GM21381 (cell line): Measurements from ENCODE around the gene ZC3H11A.
"Not testable (repeated sequence)": the region's sequence is repeated elsewhere in the genome, so short reads cannot be mapped to it uniquely, and the experiment has no call there.

Experiments
- ATAC-seq: cut with Tn5 transposase; IDR thresholded peaks from one replicate; pipeline ENCODE4 v1.9.1; 2021; ENCODE audit warnings: mild to moderate bottlenecking, moderate library complexity; ENCODE audit not compliant: unreplicated experiment

The ZC3H11A gene

GRCh38 chr1:203778789-203779188 lies 16.6 kb upstream of the ZC3H11A start:
- no peak for ATAC-seq

DNA sequence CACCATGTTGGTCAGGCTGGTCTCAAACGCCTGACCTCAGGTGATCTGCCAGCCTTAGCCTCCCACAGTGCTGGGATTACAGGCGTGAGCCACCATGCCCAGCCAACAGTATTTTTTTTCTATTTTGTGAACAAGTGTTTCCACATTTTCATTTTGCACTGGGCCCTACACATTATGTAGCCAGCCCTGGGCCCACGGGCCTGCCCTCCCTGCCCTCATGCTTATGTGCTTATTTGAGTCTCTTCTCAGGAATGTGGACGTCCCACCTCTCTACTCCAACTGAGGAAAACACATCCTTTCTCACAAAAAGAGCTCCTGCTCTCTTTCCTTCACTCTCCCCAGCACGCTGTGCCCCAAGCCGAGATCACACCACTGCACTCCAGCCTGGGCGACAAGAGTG lies 13.5 kb upstream of the ZC3H11A start:
- ATAC-seq = no peak

DNA sequence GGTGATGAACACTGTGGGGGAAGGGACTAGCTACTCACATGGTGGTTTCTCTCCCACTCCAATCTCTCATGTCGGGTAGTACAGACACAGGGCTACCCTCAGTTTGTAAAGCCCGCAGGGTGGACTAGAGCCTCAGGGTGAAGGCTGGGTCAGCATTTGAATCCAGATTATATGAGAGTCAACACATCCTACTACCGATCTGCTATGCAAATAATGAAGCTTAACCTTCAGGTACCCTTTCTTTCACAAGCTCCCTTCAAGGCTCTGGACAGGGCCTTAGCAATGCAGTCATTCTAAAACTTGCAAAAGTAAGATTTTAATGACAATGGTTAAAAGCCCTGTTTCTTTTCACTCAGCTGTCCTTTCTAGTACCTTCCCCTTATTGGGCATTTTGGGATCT lies 5.5 kb upstream of the ZC3H11A start:
- no peak for ATAC-seq

DNA sequence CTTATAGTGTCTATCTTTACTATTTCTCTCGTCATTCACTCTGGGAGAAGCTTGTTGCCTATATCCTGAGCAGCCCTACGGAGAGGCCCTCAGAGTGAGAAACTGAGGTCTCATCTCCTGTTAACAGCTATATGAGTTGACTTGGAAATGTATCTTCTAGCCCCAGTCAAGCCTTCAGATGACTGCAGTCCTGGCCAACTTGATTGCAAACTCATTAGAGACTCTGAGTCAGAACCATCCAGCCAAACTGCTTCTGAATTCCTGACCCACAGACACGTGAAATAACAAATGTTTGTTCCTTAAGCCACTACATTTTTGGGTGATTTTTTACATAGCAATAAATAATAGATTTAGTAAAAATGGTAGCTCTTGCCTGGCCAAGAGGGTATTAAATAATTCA lies 3.9 kb upstream of the ZC3H11A start:
- ATAC-seq = no peak

- ATAC-seq = no peak
Measured at GRCh38 chr1:203792486-203792885, 2.9 kb upstream of the ZC3H11A start.

- ATAC-seq = not testable (repeated sequence)
Measured at GRCh38 chr1:203793561-203793960, 1.9 kb upstream of the ZC3H11A start.

- no peak for ATAC-seq
Measured at GRCh38 chr1:203794764-203795440, 521 bp upstream of the ZC3H11A start.

GRCh38 chr1:203796236-203796605 lies 798 bp downstream of the ZC3H11A start:
- no peak for ATAC-seq

- no peak for ATAC-seq
Measured at GRCh38 chr1:203797216-203797615, 1.8 kb downstream of the ZC3H11A start.

DNA sequence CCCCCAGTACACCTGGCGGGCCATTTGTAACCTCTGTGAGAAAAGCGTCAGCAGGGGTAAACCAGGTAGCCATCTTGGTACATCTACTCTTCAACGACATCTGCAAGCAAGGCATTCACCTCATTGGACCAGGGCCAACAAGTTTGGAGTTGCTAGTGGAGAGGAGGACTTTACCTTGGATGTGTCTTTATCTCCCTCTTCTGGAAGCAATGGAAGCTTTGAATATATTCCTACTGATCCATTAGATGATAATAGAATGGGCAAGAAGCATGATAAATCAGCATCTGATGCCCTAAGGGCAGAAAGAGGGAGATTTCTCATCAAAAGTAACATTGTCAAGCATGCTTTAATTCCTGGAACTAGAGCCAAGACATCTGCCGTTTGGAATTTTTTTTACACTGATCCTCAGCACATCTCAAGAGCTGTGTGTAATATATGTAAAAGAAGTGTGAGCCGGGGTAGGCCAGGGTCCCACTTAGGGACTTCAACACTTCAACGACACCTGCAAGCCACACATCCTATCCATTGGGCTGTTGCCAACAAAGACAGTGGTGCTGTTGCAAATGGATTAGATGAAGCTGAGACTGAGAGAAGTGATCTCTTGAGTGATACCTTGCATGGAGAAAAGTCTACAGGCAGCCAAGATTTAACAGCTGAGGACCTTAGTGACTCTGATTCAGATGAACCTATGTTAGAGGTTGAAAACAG lies 2.7 kb downstream of the ZC3H11A start:
- ATAC-seq = no peak

DNA sequence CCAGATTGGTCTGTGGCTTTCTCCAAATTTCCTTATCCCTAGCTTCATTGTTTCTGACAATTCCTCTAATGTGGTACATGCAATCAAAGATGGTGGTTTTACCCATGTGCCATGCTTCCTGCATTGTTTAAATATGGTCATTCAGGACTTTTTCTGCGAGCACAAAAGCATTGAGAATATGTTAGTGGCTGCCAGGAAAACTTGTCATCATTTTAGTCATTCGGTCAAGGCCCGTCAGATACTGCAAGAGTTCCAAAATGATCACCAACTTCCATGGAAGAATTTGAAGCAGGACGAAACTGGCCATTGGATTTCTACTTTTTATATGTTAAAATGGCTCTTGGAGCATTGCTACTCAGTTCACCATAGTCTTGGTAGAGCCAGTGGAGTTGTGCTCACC lies 3.7 kb downstream of the ZC3H11A start:
- no peak for ATAC-seq

DNA sequence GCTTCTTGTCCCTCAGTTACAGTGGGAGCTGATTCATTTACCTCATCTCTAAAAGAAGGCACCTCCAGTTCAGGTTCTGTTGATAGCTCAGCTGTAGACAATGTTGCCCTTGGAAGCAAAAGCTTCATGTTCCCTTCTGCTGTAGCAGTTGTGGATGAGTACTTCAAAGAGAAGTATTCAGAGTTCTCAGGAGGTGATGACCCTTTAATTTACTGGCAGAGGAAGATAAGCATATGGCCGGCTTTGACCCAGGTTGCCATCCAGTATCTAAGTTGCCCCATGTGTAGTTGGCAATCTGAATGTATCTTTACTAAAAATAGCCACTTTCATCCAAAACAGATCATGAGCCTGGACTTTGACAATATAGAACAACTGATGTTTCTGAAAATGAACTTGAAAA lies 4.5 kb downstream of the ZC3H11A start:
- no peak for ATAC-seq

DNA sequence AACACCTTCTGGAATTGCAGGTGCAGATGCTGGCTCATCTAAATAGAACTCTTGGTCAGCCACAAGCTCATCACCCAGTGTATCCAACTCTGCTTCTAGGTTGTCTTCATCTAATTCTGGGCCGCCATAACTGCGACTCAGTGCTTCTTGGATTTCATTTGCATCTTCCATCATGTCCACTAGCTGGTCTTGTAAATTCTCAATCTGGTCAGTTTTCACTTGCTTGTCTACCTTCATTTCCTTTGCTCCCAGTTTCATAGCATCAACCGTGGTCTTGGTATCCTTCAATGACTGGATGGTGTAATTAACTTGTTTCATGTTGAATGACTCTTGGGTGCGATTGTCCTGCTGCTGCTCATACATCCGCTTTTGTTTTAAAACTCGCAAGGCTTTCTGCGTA lies 10.3 kb downstream of the ZC3H11A start:
- no peak for ATAC-seq

DNA sequence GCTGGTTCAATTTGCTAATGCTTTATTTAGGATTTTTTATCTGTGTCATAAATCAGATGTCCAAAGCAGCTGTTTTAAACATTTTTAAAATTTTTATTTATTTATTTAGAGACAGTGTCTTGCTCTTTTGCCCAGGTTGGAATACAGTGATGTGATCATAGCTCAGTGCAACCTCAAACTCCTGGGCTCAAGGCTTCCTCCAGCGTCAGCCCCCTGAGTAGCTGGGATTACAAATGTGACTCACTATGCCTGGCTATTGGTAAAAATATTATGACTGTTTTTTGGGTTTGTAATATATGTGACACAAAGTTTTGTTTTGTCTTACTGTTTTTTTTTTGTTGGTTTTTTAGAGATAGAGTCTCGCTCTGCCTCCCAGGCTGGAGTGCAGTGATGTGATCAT lies 11.8 kb downstream of the ZC3H11A start:
- ATAC-seq = no peak

- ATAC-seq = no peak
Measured at GRCh38 chr1:203813581-203814341, 18.3 kb downstream of the ZC3H11A start.

GRCh38 chr1:203818399-203818798 lies 23.0 kb downstream of the ZC3H11A start:
- no peak for ATAC-seq

DNA sequence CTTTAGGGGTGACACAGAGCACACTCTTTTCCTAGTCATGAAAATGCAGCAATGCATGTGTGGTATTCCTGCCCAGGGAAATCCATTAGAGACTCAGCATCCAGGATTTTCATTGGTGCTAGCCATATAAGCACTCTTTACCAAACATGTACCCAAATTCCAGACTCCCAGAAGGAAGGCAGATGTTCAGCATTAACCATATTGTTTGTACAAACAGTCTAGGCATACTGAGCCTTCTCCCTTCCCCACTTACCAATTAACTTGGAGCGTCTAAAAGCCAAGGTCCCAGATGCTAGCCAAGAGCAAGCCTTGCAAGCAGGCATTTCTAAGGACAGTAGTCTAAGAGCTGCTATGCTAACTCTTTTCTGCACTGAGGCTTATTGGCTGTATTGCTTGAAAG lies 27.9 kb downstream of the ZC3H11A start:
- no peak for ATAC-seq

- no peak for ATAC-seq
Measured at GRCh38 chr1:203826175-203826574, 30.8 kb downstream of the ZC3H11A start.

DNA sequence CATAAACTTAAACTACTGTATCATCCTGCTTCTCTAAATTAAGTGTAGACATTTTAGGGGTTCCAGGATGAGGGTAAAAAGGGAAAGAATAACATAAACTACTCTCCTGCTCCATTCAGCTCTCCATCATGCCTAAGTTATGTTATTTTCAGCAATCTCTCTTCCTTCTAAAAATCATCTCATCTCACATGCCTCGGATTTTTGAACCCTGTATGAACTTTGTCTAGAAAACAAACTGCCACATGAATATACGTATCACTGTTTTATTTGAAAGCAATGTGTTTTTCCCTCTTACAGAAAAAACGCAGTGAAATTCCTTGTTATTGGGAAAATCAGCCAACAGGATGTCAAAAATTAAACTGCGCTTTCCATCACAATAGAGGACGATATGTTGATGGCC lies 32.6 kb downstream of the ZC3H11A start:
- ATAC-seq = no peak

GRCh38 chr1:203828503-203828902 lies 33.1 kb downstream of the ZC3H11A start:
- ATAC-seq = no peak

- ATAC-seq = not testable (repeated sequence)
Measured at GRCh38 chr1:203829247-203829646, 33.8 kb downstream of the ZC3H11A start.

DNA sequence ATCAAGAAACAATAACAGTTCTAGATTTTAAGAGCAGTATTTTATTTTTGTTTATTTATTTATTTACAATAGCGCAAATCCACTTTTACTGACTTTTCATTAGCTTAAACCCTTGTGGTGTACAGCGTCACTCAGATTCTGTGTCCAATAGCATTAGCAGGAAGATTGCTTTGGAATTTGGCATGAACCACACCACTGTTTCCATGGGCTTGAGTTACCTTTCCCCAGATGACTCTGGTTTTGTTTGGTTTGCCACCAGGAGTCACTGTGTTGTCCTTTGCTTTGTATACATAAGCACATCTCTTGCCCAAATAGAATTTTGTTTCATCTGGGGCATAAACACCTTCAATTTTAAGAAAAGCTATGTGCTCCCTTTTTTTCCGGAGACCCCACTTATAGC lies 40.1 kb downstream of the ZC3H11A start:
- ATAC-seq = no peak
